H9 (cell line): ENCODE measurements around the gene TMIGD2. TPM values are rescaled to one million over a fixed set of nuclear protein-coding genes. Genes with fewer than 3 reads are reported as not detected.

Experiments
- DNase-seq: peaks from one replicate; pipeline ENCODE4 v3.0.0-alpha.2; 2017
- H2AFZ ChIP-seq: one replicate; pipeline ENCODE4 v1.6.1; 2013; ENCODE audit warnings: mild to moderate bottlenecking, low read length, control low read depth, moderate library complexity
- H2AK5ac ChIP-seq: 2 replicates; pipeline ENCODE4 v1.6.1; 2013; ENCODE audit warnings: low read length, control low read depth, mixed read lengths; ENCODE audit not compliant: insufficient read length
- H2BK120ac ChIP-seq: one replicate; pipeline ENCODE4 v1.6.1; 2013; ENCODE audit warnings: low read depth, mild to moderate bottlenecking, low read length, control low read depth, inconsistent platforms; ENCODE audit not compliant: poor library complexity, severe bottlenecking
- H2BK12ac ChIP-seq: 2 replicates; pipeline ENCODE4 v1.6.1; 2013; ENCODE audit warnings: low read length, control low read depth, mixed read lengths, low read depth; ENCODE audit not compliant: insufficient read length
- H2BK15ac ChIP-seq: 2 replicates; pipeline ENCODE4 v1.6.1; 2013; ENCODE audit warnings: low read depth, low read length, control low read depth
- H2BK20ac ChIP-seq: one replicate; pipeline ENCODE4 v1.6.1; 2013; ENCODE audit warnings: low read depth, mild to moderate bottlenecking, low read length, control low read depth, inconsistent platforms; ENCODE audit not compliant: poor library complexity, severe bottlenecking
- H2BK5ac ChIP-seq: 2 replicates; pipeline ENCODE4 v1.6.1; 2013; ENCODE audit warnings: low read length, control low read depth, mixed read lengths; ENCODE audit not compliant: insufficient read length
- H3K14ac ChIP-seq: 2 replicates; pipeline ENCODE4 v1.6.1; 2013; ENCODE audit warnings: low read length, control low read depth; ENCODE audit not compliant: insufficient read depth
- H3K18ac ChIP-seq: 2 replicates; pipeline ENCODE4 v1.6.1; 2013; ENCODE audit warnings: low read depth, mild to moderate bottlenecking, mixed read lengths, low read length, control low read depth; ENCODE audit not compliant: insufficient read length
- H3K23ac ChIP-seq: 2 replicates; pipeline ENCODE4 v1.6.1; 2013; ENCODE audit warnings: low read length, control low read depth, mixed read lengths, low read depth; ENCODE audit not compliant: insufficient read length
- H3K23me2 ChIP-seq: 2 replicates; pipeline ENCODE4 v1.6.1; 2013; ENCODE audit warnings: low read depth, mild to moderate bottlenecking, mixed read lengths, low read length, control low read depth; ENCODE audit not compliant: insufficient read length, poor library complexity, severe bottlenecking
- H3K27ac ChIP-seq: 2 replicates; pipeline ENCODE4 v1.5.1; 2013; ENCODE audit warnings: low read length, control low read depth, mixed read lengths, low read depth; ENCODE audit not compliant: insufficient read length
- H3K27me3 ChIP-seq: 2 replicates; pipeline ENCODE4 v1.6.1; 2013; ENCODE audit warnings: low read length, control low read depth, inconsistent platforms; ENCODE audit not compliant: insufficient read depth
- H3K4ac ChIP-seq: 2 replicates; pipeline ENCODE4 v1.6.1; 2013; ENCODE audit warnings: low read depth, mild to moderate bottlenecking, control low read depth, inconsistent platforms, low read length, moderate library complexity
- H3K4me1 ChIP-seq: 2 replicates; pipeline ENCODE4 v1.6.1; 2013; ENCODE audit warnings: low read length, control low read depth, inconsistent platforms; ENCODE audit not compliant: insufficient read depth
- H3K4me2 ChIP-seq: 2 replicates; pipeline ENCODE4 v1.6.1; 2013; ENCODE audit warnings: low read length, control low read depth, mixed read lengths; ENCODE audit not compliant: insufficient read length, insufficient read depth
- H3K56ac ChIP-seq: 2 replicates; pipeline ENCODE4 v1.6.1; 2013; ENCODE audit warnings: low read depth, mild to moderate bottlenecking, mixed read lengths, low read length, control low read depth; ENCODE audit not compliant: insufficient read length
- H3K79me1 ChIP-seq: 2 replicates; pipeline ENCODE4 v1.6.1; 2013; ENCODE audit warnings: low read depth, mild to moderate bottlenecking, moderate library complexity, low read length, control low read depth, inconsistent platforms; ENCODE audit not compliant: insufficient read depth, poor library complexity, severe bottlenecking
- H3K79me2 ChIP-seq: 2 replicates; pipeline ENCODE4 v1.6.1; 2013; ENCODE audit warnings: low read length, control low read depth, inconsistent platforms; ENCODE audit not compliant: insufficient read depth
- H3K9ac ChIP-seq: 2 replicates; pipeline ENCODE4 v1.6.1; 2013; ENCODE audit warnings: low read length, control low read depth, mixed read lengths; ENCODE audit not compliant: insufficient read length; ENCODE audit errors: extremely low read depth
- H3K9me3 ChIP-seq: one replicate; pipeline ENCODE4 v1.6.1; 2013; ENCODE audit warnings: low read depth, low read length, inconsistent platforms; ENCODE audit not compliant: control insufficient read depth
- H3T11ph ChIP-seq: one replicate; pipeline ENCODE4 v1.6.1; 2013; ENCODE audit warnings: mild to moderate bottlenecking, low read length, control low read depth, inconsistent platforms
- H4K20me1 ChIP-seq: one replicate; pipeline ENCODE4 v1.6.1; 2013; ENCODE audit not compliant: control insufficient read depth, insufficient read length, insufficient read depth
- H4K5ac ChIP-seq: 2 replicates; pipeline ENCODE4 v1.6.1; 2013; ENCODE audit warnings: low read depth, mild to moderate bottlenecking, mixed read lengths, low read length, control low read depth; ENCODE audit not compliant: insufficient read length
- H4K8ac ChIP-seq: replicated peaks from 2 replicates; pipeline ENCODE4 v1.6.1; 2013; ENCODE audit warnings: low read length, control low read depth, mixed read lengths, low read depth; ENCODE audit not compliant: insufficient read length
- H4K91ac ChIP-seq: 2 replicates; pipeline ENCODE4 v1.6.1; 2013; ENCODE audit warnings: low read depth, mild to moderate bottlenecking, moderate library complexity, mixed read lengths, low read length, control low read depth; ENCODE audit not compliant: insufficient read length
- H3K27ac Mint-ChIP-seq, 3 experiments: 2 replicates in 2 of 3; 3 replicates in 1 of 3; pipeline ENCODE4 v1.8.0; 2020 to 2021; ENCODE audit warnings: mixed read lengths in 3 of 3, mild to moderate bottlenecking in 1 of 3, moderate library complexity in 1 of 3
- H3K27me3 Mint-ChIP-seq: 2 replicates; pipeline ENCODE4 v1.8.0; 2021; ENCODE audit warnings: low read depth, mild to moderate bottlenecking, moderate library complexity, mixed read lengths
- H3K36me3 Mint-ChIP-seq, 3 experiments: 2 replicates in 2 of 3; 3 replicates in 1 of 3; pipeline ENCODE4 v1.8.0; 2020 to 2021; ENCODE audit warnings: low read depth in 3 of 3, mixed read lengths in 3 of 3; ENCODE audit not compliant: insufficient read depth in 1 of 3
- H3K4me1 Mint-ChIP-seq, 2 experiments: 2 replicates each; pipeline ENCODE4 v1.8.0; 2020; ENCODE audit warnings: mixed read lengths in 2 of 2
- H3K4me3 Mint-ChIP-seq, 2 experiments: 2 replicates in 1 of 2; 3 replicates in 1 of 2; pipeline ENCODE4 v1.8.0; 2020 to 2021; ENCODE audit warnings: mild to moderate bottlenecking in 2 of 2, mixed read lengths in 2 of 2, moderate library complexity in 1 of 2
- H3K9me3 Mint-ChIP-seq, 2 experiments: 2 replicates in 1 of 2; 3 replicates in 1 of 2; pipeline ENCODE4 v1.8.0; 2020; ENCODE audit warnings: mild to moderate bottlenecking in 2 of 2, mixed read lengths in 2 of 2, moderate library complexity in 1 of 2
- WGBS: extraction: QIAGEN DNeasy Blood & Tissue Kit; methylation state at CpG from one replicate; pipeline ENCODE4 v1.1.7; 2013; ENCODE audit warnings: missing lambda C conversion rate, low lambda C conversion rate, mixed read lengths; ENCODE audit not compliant: insufficient read length; ENCODE audit errors: extremely low coverage; 5-methylcytosine and 5-hydroxymethylcytosine counted together
- total RNA-seq: library from RNA; stranded (reverse); gene quantifications from 2 replicates; pipeline ENCODE4 v1.2.1, GENCODE V29; 2021
- TF ChIP-seq, protein P1 (sequence below): fragments of 200-600 bp; sonication (generic); conservative IDR thresholded peaks from 3 replicates; pipeline ENCODE4 v1.8.0; 2021; ENCODE audit warnings: antibody characterized with exemption, mild to moderate bottlenecking

The TMIGD2 gene
- total RNA-seq, 1 experiment from 2014 or later, result 0.26 TPM

DNA sequence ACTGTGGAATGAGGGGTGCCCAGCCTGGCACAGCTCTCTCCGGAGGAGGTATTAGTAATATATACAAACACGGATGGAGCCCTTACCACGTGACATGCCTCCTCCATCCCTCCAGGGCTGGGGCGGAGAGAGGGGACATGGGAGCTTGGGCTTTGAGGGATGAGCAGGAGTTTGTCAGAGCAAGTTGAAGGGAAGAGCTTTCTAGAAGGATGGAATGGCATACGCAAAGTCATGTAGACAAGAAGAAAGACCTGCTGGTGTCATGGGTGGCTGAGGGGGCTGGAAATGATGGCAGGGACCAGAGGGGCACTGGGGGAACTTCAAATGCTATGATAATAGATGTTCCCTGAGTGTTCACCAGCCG is 43.8 kb upstream of the TMIGD2 start:
- Histone ChIP-seq H2BK15ac (no peak overlapping the region), H2BK20ac (no peak overlapping the region), H2BK5ac (no peak overlapping the region), H3K27ac (no peak overlapping the region), H4K91ac (no peak overlapping the region), H3K4ac (no peak overlapping the region), H3K9me3 (no peaks in the 10 kb centered on the region), H4K8ac (no peak overlapping the region), H3K56ac (no peak overlapping the region), H3K4me2 (no peak overlapping the region), H3K23ac (no peak overlapping the region), H3K27me3 (no peaks in the 10 kb centered on the region), H3K23me2 (peaks cover 7% of the 10 kb centered on the region), H3K18ac (no peak overlapping the region), H4K5ac (no peak overlapping the region), H3K79me1 (no peaks in the 10 kb centered on the region), H2AFZ (no peak overlapping the region), H2AK5ac (no peak overlapping the region), H4K20me1 (no peaks in the 10 kb centered on the region), H3K9ac (no peak overlapping the region), H2BK12ac (no peak overlapping the region), H2BK120ac (no peak overlapping the region), H3T11ph (no peak overlapping the region), H3K4me1 (no peaks in the 10 kb centered on the region), H3K14ac (no peak overlapping the region), H3K79me2 (no peaks in the 10 kb centered on the region)
- Mint-ChIP-seq H3K36me3 (peaks cover 15 to 52% (median 49%) of the 10 kb centered on the region in 3 experiments), H3K9me3 (no peaks in the 10 kb centered on the region; a peak in 1 of 5 replicates), H3K27me3 (peaks cover 2% of the 10 kb centered on the region; the same call in 1 of the 2 replicates), H3K4me3 (no peak overlapping the region; a peak in 1 of 5 replicates), H3K27ac (no peak overlapping the region), H3K4me1 (peaks cover 5 to 6% of the 10 kb centered on the region in 2 experiments)
- TF ChIP-seq, protein P1, sequence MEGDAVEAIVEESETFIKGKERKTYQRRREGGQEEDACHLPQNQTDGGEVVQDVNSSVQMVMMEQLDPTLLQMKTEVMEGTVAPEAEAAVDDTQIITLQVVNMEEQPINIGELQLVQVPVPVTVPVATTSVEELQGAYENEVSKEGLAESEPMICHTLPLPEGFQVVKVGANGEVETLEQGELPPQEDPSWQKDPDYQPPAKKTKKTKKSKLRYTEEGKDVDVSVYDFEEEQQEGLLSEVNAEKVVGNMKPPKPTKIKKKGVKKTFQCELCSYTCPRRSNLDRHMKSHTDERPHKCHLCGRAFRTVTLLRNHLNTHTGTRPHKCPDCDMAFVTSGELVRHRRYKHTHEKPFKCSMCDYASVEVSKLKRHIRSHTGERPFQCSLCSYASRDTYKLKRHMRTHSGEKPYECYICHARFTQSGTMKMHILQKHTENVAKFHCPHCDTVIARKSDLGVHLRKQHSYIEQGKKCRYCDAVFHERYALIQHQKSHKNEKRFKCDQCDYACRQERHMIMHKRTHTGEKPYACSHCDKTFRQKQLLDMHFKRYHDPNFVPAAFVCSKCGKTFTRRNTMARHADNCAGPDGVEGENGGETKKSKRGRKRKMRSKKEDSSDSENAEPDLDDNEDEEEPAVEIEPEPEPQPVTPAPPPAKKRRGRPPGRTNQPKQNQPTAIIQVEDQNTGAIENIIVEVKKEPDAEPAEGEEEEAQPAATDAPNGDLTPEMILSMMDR, result no peak
- no peak for DNase-seq
- no CpG with 5 or more reads among the region's 6 CpGs for WGBS
